GM19395 (cell line): ENCODE measurements around the gene XIRP1.

Source experiments
- ATAC-seq: cut with Tn5 transposase; IDR thresholded peaks from one replicate; pipeline ENCODE4 v1.9.1; 2021; ENCODE audit warnings: mild to moderate bottlenecking, moderate library complexity; ENCODE audit not compliant: unreplicated experiment

XIRP1 gene

GRCh38 chr3:39208463-39209055 lies 16.2 kb upstream of the XIRP1 start:
- no peak for ATAC-seq

- no peak for ATAC-seq
These were observed 15.2 kb upstream of the XIRP1 start for GRCh38 chr3:39207361-39208186.

GRCh38 chr3:39205919-39206516 lies 13.6 kb upstream of the XIRP1 start:
- no peak for ATAC-seq

- no peak for ATAC-seq
These were observed 12.7 kb upstream of the XIRP1 start for GRCh38 chr3:39205131-39205530.

GRCh38 chr3:39203860-39204259 lies 11.5 kb upstream of the XIRP1 start:
- ATAC-seq: no peak

GRCh38 chr3:39203402-39203801 lies 11.0 kb upstream of the XIRP1 start:
- ATAC-seq: no peak

GRCh38 chr3:39202094-39202493 lies 9.7 kb upstream of the XIRP1 start:
- ATAC-seq: no peak

GRCh38 chr3:39196671-39197356 lies 4.4 kb upstream of the XIRP1 start:
- ATAC-seq: no peak

GRCh38 chr3:39196034-39196433 lies 3.6 kb upstream of the XIRP1 start:
- ATAC-seq: no peak

GRCh38 chr3:39193391-39193790 lies 996 bp upstream of the XIRP1 start:
- no peak for ATAC-seq

GRCh38 chr3:39191773-39192172 lies 622 bp downstream of the XIRP1 start:
- ATAC-seq: no peak

GRCh38 chr3:39191111-39191510 lies 1.3 kb downstream of the XIRP1 start:
- no peak for ATAC-seq

- no peak for ATAC-seq
These were observed 1.9 kb downstream of the XIRP1 start for GRCh38 chr3:39190281-39191025.

GRCh38 chr3:39189959-39190269 lies 2.5 kb downstream of the XIRP1 start:
- no peak for ATAC-seq

GRCh38 chr3:39189150-39189958 lies 3.0 kb downstream of the XIRP1 start:
- ATAC-seq: no peak

GRCh38 chr3:39188271-39189149 lies 3.9 kb downstream of the XIRP1 start:
- no peak for ATAC-seq

GRCh38 chr3:39187372-39188155 lies 4.8 kb downstream of the XIRP1 start:
- no peak for ATAC-seq

- no peak for ATAC-seq
These were observed 5.7 kb downstream of the XIRP1 start for GRCh38 chr3:39186692-39187151.
